HEK293 (cell line): ENCODE measurements around the gene APOB.

ENCODE experiments used
- CTCF ChIA-PET: fragments of 350-600 bp; formaldehyde crosslinking; extraction: SDS; loops from one replicate; lab custom pipeline; 2021; ENCODE audit warnings: antibody characterized with exemption; lab: Yijun Ruan, JAX
- POLR2A ChIA-PET: fragments of 300-600 bp; formaldehyde crosslinking; extraction: SDS; loops from one replicate; lab custom pipeline; 2020; ENCODE audit warnings: antibody characterized with exemption, inconsistent platforms; lab: Yijun Ruan, JAX
- H3K27ac ChIP-seq: fragments of 200-500 bp; sonication (Bioruptor generic); 2 replicates; pipeline ENCODE4 v1.5.1; 2014; ENCODE audit warnings: low read depth, low read length, control low read depth, inconsistent platforms; ENCODE audit errors: extremely low read depth
- H3K36me3 ChIP-seq, 2 experiments: fragments of 200-500 bp in 1 of 2; sonication (Bioruptor generic) in 1 of 2; 1 replicate in 1 of 2; 2 replicates in 1 of 2; pipeline ENCODE4 v1.5.1; 2014 to 2017; ENCODE audit warnings: inconsistent platforms in 2 of 2, low read length in 2 of 2; ENCODE audit not compliant: control insufficient read depth in 2 of 2, insufficient read depth in 1 of 2
- H3K4me1 ChIP-seq: fragments of 200-500 bp; sonication (Bioruptor generic); 2 replicates; pipeline ENCODE4 v1.5.1; 2014; ENCODE audit warnings: mild to moderate bottlenecking, low read length, inconsistent platforms; ENCODE audit not compliant: control insufficient read depth, insufficient read depth
- H3K4me3 ChIP-seq: 2 replicates; pipeline ENCODE4 v1.5.1; 2011; ENCODE audit warnings: low read depth, mild to moderate bottlenecking, control low read depth, low read length, moderate library complexity
- H3K9me3 ChIP-seq: fragments of 200-500 bp; sonication (Bioruptor generic); 2 replicates; pipeline ENCODE4 v1.5.1; 2014; ENCODE audit warnings: low read depth, low read length, inconsistent platforms; ENCODE audit not compliant: control insufficient read depth, insufficient read depth
- HOXA7 ChIP-seq: sonication (generic); formaldehyde crosslinking; IDR thresholded peaks from 2 replicates; pipeline ENCODE4 v1.8.1; 2022; ENCODE audit warnings: missing genetic modification reagents, borderline replicate concordance
- KLF10 ChIP-seq: fragments of 450-650 bp; IDR thresholded peaks from 2 replicates; pipeline ENCODE4 v1.5.1; 2018; ENCODE audit warnings: missing biosample characterization, mild to moderate bottlenecking, missing genetic modification characterization
- SALL2 ChIP-seq: fragments of 450-650 bp; formaldehyde crosslinking; IDR thresholded peaks from 2 replicates; pipeline ENCODE4 v1.5.0; 2017; ENCODE audit warnings: missing biosample characterization, mild to moderate bottlenecking, missing genetic modification characterization, borderline replicate concordance
- TCF7L2 ChIP-seq: IDR thresholded peaks from 2 replicates; pipeline ENCODE4 v1.6.1; 2011; ENCODE audit warnings: low read depth, mild to moderate bottlenecking, inconsistent platforms, low read length, moderate library complexity, borderline replicate concordance
- ZBTB17 ChIP-seq: fragments of 450-650 bp; formaldehyde crosslinking; IDR thresholded peaks from 2 replicates; pipeline ENCODE4 v1.5.1; 2016; ENCODE audit warnings: missing biosample characterization, missing genetic modification characterization
- ZEB2 ChIP-seq: fragments of 450-650 bp; formaldehyde crosslinking; IDR thresholded peaks from 2 replicates; pipeline ENCODE4 v1.5.1; 2016; ENCODE audit warnings: missing biosample characterization, missing genetic modification characterization
- ZNF169 ChIP-seq: fragments of 450-650 bp; formaldehyde crosslinking; IDR thresholded peaks from 2 replicates; pipeline ENCODE4 v1.5.1; 2016; ENCODE audit warnings: missing biosample characterization, missing genetic modification characterization
- ZNF211 ChIP-seq: fragments of 450-650 bp; formaldehyde crosslinking; IDR thresholded peaks from 2 replicates; pipeline ENCODE4 v1.5.1; 2016; ENCODE audit warnings: low read depth, missing biosample characterization, missing genetic modification characterization
- ZNF335 ChIP-seq: fragments of 450-650 bp; formaldehyde crosslinking; conservative IDR thresholded peaks from 2 replicates; pipeline ENCODE4 v1.5.1; 2016; ENCODE audit warnings: missing biosample characterization, missing genetic modification characterization
- ZNF404 ChIP-seq: fragments of 450-650 bp; formaldehyde crosslinking; IDR thresholded peaks from 2 replicates; pipeline ENCODE4 v1.5.1; 2017; ENCODE audit warnings: missing biosample characterization, missing genetic modification characterization
- ZNF544 ChIP-seq: fragments of 450-650 bp; formaldehyde crosslinking; IDR thresholded peaks from 2 replicates; pipeline ENCODE4 v1.5.0; 2017; ENCODE audit warnings: missing biosample characterization, missing genetic modification characterization
- ZNF549 ChIP-seq: fragments of 450-650 bp; IDR thresholded peaks from 2 replicates; pipeline ENCODE4 v1.5.1; 2018; ENCODE audit warnings: missing biosample characterization, missing genetic modification characterization, mild to moderate bottlenecking, inconsistent platforms, moderate library complexity
- ZNF561 ChIP-seq: fragments of 450-650 bp; IDR thresholded peaks from 2 replicates; pipeline ENCODE4 v1.5.1; 2018; ENCODE audit warnings: missing biosample characterization, missing genetic modification characterization, borderline replicate concordance
- ZSCAN30 ChIP-seq: fragments of 450-650 bp; IDR thresholded peaks from 2 replicates; pipeline ENCODE4 v1.5.1; 2018; ENCODE audit warnings: missing biosample characterization, mild to moderate bottlenecking, missing genetic modification characterization, moderate library complexity
- TF ChIP-seq, protein P1 (sequence below): fragments of 450-650 bp; formaldehyde crosslinking; IDR thresholded peaks from 2 replicates; pipeline ENCODE4 v1.5.1; 2016; ENCODE audit warnings: missing biosample characterization, missing genetic modification characterization
- TF ChIP-seq, protein P2 (sequence below): fragments of 450-650 bp; formaldehyde crosslinking; IDR thresholded peaks from 2 replicates; pipeline ENCODE4 v1.5.1; 2017; ENCODE audit warnings: missing biosample characterization, missing genetic modification characterization
- TF ChIP-seq, protein P3 (sequence below): fragments of 450-650 bp; formaldehyde crosslinking; IDR thresholded peaks from 2 replicates; pipeline ENCODE4 v1.5.1; 2017; ENCODE audit warnings: missing biosample characterization, mild to moderate bottlenecking, missing genetic modification characterization, moderate library complexity
- TF ChIP-seq, protein P4 (sequence below): fragments of 450-650 bp; formaldehyde crosslinking; IDR thresholded peaks from 2 replicates; pipeline ENCODE4 v1.5.1; 2016; ENCODE audit warnings: missing biosample characterization, missing genetic modification characterization
- TF ChIP-seq, protein P5 (sequence below): fragments of 450-650 bp; formaldehyde crosslinking; IDR thresholded peaks from 2 replicates; pipeline ENCODE4 v1.5.1; 2016; ENCODE audit warnings: missing biosample characterization, missing genetic modification characterization
- TF ChIP-seq, protein P6 (sequence below): fragments of 450-650 bp; formaldehyde crosslinking; IDR thresholded peaks from 2 replicates; pipeline ENCODE4 v1.5.1; 2016; ENCODE audit warnings: missing biosample characterization, missing genetic modification characterization, low read depth

Gene APOB

DNA sequence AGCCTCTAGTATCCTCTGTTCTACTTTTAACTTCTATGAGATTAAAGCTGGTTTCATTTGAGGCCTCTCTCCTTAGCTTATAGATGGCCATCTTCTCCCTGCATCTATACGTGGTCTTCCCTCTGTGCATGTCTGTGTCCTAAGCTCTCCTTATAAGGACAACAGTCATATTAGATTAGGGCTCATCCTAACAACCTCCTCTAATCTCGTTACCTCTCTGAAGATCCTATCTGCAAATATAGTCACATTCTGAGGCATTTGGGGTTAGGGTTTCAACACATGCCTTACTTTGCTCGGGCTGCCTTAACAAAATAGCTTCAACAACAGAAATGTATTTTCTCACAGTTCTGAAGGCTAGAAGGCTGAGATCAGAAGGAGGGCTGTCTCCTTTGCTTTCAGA, 11.6 kb upstream of the APOB start:
- TF ChIP-seq SALL2 (tag by site-specific recombination) (no peak), ZSCAN30 (tag by site-specific recombination) (no peak), ZNF335 (tag by site-specific recombination) (no peak), ZNF169 (no peak), ZNF549 (tag by site-specific recombination) (no peak), TCF7L2 (no peak), ZBTB17 (tag by site-specific recombination) (no peak), KLF10 (tag by site-specific recombination) (no peak), ZNF544 (tag by site-specific recombination) (no peak), ZNF211 (tag by site-specific recombination) (no peak), HOXA7 (CRISPR knock-in tag) (no peak), ZNF561 (no peak), ZEB2 (tag by site-specific recombination) (no peak), ZNF404 (no peak)
- TF ChIP-seq, protein P1, sequence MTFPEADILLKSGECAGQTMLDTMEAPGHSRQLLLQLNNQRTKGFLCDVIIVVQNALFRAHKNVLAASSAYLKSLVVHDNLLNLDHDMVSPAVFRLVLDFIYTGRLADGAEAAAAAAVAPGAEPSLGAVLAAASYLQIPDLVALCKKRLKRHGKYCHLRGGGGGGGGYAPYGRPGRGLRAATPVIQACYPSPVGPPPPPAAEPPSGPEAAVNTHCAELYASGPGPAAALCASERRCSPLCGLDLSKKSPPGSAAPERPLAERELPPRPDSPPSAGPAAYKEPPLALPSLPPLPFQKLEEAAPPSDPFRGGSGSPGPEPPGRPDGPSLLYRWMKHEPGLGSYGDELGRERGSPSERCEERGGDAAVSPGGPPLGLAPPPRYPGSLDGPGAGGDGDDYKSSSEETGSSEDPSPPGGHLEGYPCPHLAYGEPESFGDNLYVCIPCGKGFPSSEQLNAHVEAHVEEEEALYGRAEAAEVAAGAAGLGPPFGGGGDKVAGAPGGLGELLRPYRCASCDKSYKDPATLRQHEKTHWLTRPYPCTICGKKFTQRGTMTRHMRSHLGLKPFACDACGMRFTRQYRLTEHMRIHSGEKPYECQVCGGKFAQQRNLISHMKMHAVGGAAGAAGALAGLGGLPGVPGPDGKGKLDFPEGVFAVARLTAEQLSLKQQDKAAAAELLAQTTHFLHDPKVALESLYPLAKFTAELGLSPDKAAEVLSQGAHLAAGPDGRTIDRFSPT (tag by site-specific recombination), result no peak
- TF ChIP-seq, protein P2, sequence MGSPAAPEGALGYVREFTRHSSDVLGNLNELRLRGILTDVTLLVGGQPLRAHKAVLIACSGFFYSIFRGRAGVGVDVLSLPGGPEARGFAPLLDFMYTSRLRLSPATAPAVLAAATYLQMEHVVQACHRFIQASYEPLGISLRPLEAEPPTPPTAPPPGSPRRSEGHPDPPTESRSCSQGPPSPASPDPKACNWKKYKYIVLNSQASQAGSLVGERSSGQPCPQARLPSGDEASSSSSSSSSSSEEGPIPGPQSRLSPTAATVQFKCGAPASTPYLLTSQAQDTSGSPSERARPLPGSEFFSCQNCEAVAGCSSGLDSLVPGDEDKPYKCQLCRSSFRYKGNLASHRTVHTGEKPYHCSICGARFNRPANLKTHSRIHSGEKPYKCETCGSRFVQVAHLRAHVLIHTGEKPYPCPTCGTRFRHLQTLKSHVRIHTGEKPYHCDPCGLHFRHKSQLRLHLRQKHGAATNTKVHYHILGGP (tag by site-specific recombination), result no peak
- TF ChIP-seq, protein P3, sequence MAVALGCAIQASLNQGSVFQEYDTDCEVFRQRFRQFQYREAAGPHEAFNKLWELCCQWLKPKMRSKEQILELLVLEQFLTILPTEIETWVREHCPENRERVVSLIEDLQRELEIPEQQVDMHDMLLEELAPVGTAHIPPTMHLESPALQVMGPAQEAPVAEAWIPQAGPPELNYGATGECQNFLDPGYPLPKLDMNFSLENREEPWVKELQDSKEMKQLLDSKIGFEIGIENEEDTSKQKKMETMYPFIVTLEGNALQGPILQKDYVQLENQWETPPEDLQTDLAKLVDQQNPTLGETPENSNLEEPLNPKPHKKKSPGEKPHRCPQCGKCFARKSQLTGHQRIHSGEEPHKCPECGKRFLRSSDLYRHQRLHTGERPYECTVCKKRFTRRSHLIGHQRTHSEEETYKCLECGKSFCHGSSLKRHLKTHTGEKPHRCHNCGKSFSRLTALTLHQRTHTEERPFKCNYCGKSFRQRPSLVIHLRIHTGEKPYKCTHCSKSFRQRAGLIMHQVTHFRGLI (tag by site-specific recombination), result no peak
- TF ChIP-seq, protein P4, sequence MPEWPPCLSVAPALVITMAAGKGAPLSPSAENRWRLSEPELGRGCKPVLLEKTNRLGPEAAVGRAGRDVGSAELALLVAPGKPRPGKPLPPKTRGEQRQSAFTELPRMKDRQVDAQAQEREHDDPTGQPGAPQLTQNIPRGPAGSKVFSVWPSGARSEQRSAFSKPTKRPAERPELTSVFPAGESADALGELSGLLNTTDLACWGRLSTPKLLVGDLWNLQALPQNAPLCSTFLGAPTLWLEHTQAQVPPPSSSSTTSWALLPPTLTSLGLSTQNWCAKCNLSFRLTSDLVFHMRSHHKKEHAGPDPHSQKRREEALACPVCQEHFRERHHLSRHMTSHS (tag by site-specific recombination), result no peak
- TF ChIP-seq, protein P5, sequence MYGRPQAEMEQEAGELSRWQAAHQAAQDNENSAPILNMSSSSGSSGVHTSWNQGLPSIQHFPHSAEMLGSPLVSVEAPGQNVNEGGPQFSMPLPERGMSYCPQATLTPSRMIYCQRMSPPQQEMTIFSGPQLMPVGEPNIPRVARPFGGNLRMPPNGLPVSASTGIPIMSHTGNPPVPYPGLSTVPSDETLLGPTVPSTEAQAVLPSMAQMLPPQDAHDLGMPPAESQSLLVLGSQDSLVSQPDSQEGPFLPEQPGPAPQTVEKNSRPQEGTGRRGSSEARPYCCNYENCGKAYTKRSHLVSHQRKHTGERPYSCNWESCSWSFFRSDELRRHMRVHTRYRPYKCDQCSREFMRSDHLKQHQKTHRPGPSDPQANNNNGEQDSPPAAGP (tag by site-specific recombination), result no peak
- TF ChIP-seq, protein P6, sequence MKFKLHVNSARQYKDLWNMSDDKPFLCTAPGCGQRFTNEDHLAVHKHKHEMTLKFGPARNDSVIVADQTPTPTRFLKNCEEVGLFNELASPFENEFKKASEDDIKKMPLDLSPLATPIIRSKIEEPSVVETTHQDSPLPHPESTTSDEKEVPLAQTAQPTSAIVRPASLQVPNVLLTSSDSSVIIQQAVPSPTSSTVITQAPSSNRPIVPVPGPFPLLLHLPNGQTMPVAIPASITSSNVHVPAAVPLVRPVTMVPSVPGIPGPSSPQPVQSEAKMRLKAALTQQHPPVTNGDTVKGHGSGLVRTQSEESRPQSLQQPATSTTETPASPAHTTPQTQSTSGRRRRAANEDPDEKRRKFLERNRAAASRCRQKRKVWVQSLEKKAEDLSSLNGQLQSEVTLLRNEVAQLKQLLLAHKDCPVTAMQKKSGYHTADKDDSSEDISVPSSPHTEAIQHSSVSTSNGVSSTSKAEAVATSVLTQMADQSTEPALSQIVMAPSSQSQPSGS, result no peak
- TF ChIP-seq, all 188 proteins: peak for 0
- Histone ChIP-seq H3K4me3 (no peak overlapping the region), H3K4me1 (no peaks in the 10 kb centered on the region), H3K27ac (no peak overlapping the region), H3K9me3 (no peaks in the 10 kb centered on the region), H3K36me3 (no peaks in the 10 kb centered on the region)
- ChIA-PET CTCF (interaction anchor here (0.6 to 2.3 kb wide), 4 partner anchors 10 to 394 kb away, joined by 3 to 7 read pairs (median 5); no protein-coding TSS in a partner anchor), POLR2A (no interaction called here)
